ENCODE results near the gene SIGMAR1.
A peak's percentile ranks its signal among the peaks of the same experiment; 100 is the strongest.

Gene SIGMAR1

DNA sequence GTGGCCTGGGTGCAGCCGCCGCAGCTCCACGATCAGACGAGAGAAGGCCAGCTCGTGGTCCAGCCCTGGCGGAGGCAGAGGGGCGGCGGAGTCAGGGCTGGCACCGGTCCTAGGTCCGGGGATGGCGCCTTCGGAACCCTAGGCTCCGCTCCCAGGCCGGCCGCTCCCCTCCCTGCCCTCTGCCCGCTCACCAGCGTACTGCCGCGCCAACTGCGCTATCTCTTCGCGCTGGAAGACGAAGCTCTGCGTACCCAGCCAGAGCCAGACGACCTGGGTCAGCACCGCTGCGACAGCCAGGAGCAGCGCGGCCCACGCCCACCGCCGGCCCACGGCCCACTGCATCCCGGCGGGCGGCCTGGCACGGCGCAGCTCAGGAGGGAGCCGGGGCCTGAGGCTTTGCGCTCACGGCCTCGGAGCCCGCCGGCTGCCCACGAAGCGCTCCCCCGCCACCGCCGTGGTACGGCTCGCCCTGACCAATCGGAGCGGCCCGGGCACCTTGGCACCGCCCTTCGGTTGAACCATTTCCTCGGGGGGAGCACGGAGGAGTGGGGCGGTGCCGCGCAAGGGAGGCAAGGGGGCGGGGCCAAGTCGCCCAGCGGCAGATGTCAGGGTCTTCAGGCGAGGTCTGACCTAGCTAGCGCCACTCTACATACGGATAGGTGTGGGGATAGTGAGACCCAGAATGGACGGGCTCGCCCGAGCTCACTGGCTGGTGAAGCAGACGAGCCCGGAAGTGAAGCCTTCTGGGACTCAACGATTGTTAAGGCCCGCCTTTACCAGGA lies at the start of gene SIGMAR1:
Gene SIGMAR1, minus strand, starts transcription at position 432 of the 782 bp plus-strand sequence. Its CDS starts 90 bp downstream, at position 342.
- ATAC-seq (replicated peaks; ENCODE audit: extremely low read depth, poor library complexity, severe bottlenecking) (peak; percentile 92), DNase-seq (ENCODE audit: low spot score in 2 of 2) (peak; percentile 90 to 91)
- Mint-ChIP-seq H3K9me3 (no peaks in the 10 kb centered on the region), H3K4me1 (peaks cover 37% of the 10 kb centered on the region), H3K36me3 (ENCODE audit: insufficient read depth) (peaks cover 11% of the 10 kb centered on the region), H3K27ac (ENCODE audit: low read depth) (peak within 1 kb of the TSS; percentile 98), H3K4me3 (peak within 1 kb of the TSS; percentile 85), H3K27me3 (no peaks in the 10 kb centered on the region)

DNA sequence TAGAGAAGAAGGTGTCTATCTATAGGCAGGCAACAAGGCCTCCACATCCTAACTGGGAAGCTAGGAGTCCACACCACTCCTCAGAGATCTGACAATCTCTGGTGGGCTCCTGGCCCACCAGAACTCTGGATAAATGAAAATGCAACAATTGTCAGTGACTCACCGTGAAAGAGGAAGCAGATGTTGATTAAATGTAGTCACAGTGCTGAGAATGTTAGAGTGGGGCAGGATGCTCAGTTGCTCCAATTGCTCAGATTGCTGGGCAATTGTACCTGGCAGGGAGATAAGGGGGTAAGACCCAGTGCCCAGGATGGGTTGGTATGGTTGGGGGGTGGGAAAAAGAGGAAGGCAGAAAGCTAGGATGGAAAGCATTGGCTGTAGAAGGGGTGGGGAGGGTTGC lies 49.1 kb upstream of the SIGMAR1 start:
- DNase-seq (ENCODE audit: low spot score in 2 of 2) (no peak), ATAC-seq (replicated peaks; ENCODE audit: extremely low read depth, poor library complexity, severe bottlenecking) (no peak)
- Mint-ChIP-seq H3K27ac (ENCODE audit: low read depth) (no peak overlapping the region), H3K4me3 (no peak overlapping the region), H3K4me1 (no peaks in the 10 kb centered on the region), H3K36me3 (ENCODE audit: insufficient read depth) (no peaks in the 10 kb centered on the region), H3K27me3 (peaks cover 22% of the 10 kb centered on the region), H3K9me3 (no peaks in the 10 kb centered on the region)

DNA sequence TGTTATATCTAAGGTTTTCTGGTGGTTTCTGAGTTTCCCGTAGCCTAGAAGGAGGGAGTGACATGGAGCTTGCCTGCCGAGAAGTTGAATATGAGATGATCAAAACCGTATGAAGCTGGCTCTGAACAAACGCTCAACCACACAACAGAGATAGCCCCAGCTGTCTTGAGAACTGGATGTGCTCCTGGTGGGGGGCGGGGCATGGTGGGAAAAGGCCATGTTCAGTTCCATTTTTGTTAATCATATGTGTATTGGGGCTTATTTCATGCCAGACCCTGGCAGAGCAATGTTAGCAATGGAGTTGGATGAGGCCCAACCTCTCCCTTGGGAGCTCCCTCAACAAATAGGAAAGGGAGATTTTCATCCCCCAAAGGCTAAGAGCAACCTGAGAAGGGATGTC lies 48.6 kb upstream of the SIGMAR1 start:
- no peak overlapping the region for H3K27ac Mint-ChIP-seq (ENCODE audit: low read depth)
- no peak for ATAC-seq (replicated peaks; ENCODE audit: extremely low read depth, poor library complexity, severe bottlenecking)
- no peak for DNase-seq (ENCODE audit: low spot score in 2 of 2)
- no peaks in the 10 kb centered on the region for H3K9me3 Mint-ChIP-seq
- H3K27me3 Mint-ChIP-seq: peaks cover 22% of the 10 kb centered on the region
- no peak overlapping the region for H3K4me3 Mint-ChIP-seq
- H3K4me1 Mint-ChIP-seq: no peaks in the 10 kb centered on the region
- H3K36me3 Mint-ChIP-seq (ENCODE audit: insufficient read depth): no peaks in the 10 kb centered on the region

- Mint-ChIP-seq H3K36me3 (ENCODE audit: insufficient read depth) (no peaks in the 10 kb centered on the region), H3K27me3 (peaks cover 22% of the 10 kb centered on the region), H3K9me3 (no peaks in the 10 kb centered on the region), H3K4me3 (no peak overlapping the region), H3K4me1 (no peaks in the 10 kb centered on the region), H3K27ac (ENCODE audit: low read depth) (no peak overlapping the region)
- ATAC-seq (replicated peaks; ENCODE audit: extremely low read depth, poor library complexity, severe bottlenecking): no peak
- no peak for DNase-seq (ENCODE audit: low spot score in 2 of 2)
These were observed 48.0 kb upstream of the SIGMAR1 start for GRCh38 chr9:34685591-34685990.

- DNase-seq (ENCODE audit: low spot score in 2 of 2) (no peak), ATAC-seq (replicated peaks; ENCODE audit: extremely low read depth, poor library complexity, severe bottlenecking) (no peak)
- Mint-ChIP-seq H3K4me3 (no peak overlapping the region), H3K4me1 (no peaks in the 10 kb centered on the region), H3K36me3 (ENCODE audit: insufficient read depth) (no peaks in the 10 kb centered on the region), H3K9me3 (no peaks in the 10 kb centered on the region), H3K27me3 (peaks cover 18% of the 10 kb centered on the region), H3K27ac (ENCODE audit: low read depth) (no peak overlapping the region)
These were observed 47.2 kb upstream of the SIGMAR1 start for GRCh38 chr9:34684816-34685215.

DNA sequence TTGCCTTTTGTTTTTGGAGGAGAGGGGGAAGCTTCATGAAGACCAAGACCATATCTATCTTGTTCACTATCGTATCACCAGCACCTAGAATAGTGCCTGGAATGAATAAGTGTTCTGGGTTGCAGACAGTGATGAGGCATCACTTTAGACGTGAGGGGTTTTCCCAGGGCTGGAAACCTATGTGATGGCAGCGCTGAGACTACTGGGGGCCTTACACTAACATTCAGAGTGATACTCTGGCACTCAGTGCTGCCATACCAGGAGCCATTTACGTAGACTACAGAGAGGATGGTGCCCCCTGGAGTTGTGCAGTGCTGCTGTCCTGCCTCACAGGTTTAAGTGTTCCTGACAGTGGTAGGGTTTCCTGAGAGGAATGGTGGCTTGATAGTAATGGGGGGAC lies 46.6 kb upstream of the SIGMAR1 start:
- Mint-ChIP-seq H3K27ac (ENCODE audit: low read depth) (no peak overlapping the region), H3K9me3 (no peaks in the 10 kb centered on the region), H3K36me3 (ENCODE audit: insufficient read depth) (no peaks in the 10 kb centered on the region), H3K4me3 (no peak overlapping the region), H3K27me3 (peaks cover 11% of the 10 kb centered on the region), H3K4me1 (no peaks in the 10 kb centered on the region)
- DNase-seq (ENCODE audit: low spot score in 2 of 2) (no peak), ATAC-seq (replicated peaks; ENCODE audit: extremely low read depth, poor library complexity, severe bottlenecking) (no peak)

DNA sequence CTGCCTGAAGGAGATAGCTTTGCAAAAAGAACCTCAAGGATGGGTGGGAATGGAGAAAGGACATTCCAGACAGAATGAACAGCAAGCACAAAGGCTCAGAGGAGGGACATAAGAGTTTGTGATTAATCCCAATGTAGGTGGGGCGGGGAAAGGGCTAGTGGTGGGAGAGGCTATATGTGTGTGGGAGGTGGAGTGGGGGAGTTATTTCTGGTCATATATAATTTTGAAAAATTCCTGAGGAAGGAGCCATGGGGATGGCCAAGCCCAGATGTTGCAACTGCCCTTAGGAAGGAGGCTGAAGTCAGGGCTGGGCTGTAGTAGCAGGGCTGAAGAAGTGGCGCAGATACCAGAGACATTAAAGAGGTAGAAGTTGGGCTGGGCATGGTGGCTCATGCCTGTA lies 38.3 kb upstream of the SIGMAR1 start:
- Mint-ChIP-seq H3K9me3 (no peaks in the 10 kb centered on the region), H3K4me1 (no peaks in the 10 kb centered on the region), H3K27ac (ENCODE audit: low read depth) (no peak overlapping the region), H3K36me3 (ENCODE audit: insufficient read depth) (no peaks in the 10 kb centered on the region), H3K27me3 (no peaks in the 10 kb centered on the region), H3K4me3 (no peak overlapping the region)
- ATAC-seq (replicated peaks; ENCODE audit: extremely low read depth, poor library complexity, severe bottlenecking) (no peak), DNase-seq (ENCODE audit: low spot score in 2 of 2) (no peak)

GRCh38 chr9:34675048-34675714 lies 37.6 kb upstream of the SIGMAR1 start:
- no peaks in the 10 kb centered on the region for H3K36me3 Mint-ChIP-seq (ENCODE audit: insufficient read depth)
- no peaks in the 10 kb centered on the region for H3K4me1 Mint-ChIP-seq
- H3K27ac Mint-ChIP-seq (ENCODE audit: low read depth): no peak overlapping the region
- ATAC-seq (replicated peaks; ENCODE audit: extremely low read depth, poor library complexity, severe bottlenecking) (no peak), DNase-seq (ENCODE audit: low spot score in 2 of 2) (no peak)
- H3K9me3 Mint-ChIP-seq: no peaks in the 10 kb centered on the region
- H3K4me3 Mint-ChIP-seq: no peak overlapping the region
- no peaks in the 10 kb centered on the region for H3K27me3 Mint-ChIP-seq

DNA sequence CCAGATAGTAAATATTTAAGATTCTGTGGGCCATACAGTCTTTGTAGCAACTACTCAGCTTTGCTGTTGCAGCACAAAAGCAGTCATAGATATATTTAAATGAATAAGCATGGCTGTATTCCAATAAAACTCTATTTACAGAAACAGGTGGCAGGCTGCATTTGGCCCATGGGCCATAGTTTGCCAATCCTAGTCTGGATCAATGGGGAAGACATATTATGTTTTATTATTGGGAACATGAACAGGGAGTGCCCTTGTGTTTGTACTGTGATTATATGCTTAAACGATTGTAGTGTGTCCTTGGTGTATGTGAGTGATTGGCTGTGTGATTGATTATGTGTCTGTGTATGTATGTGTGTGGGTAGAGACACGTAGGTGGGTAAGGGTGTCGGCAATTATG lies 36.9 kb upstream of the SIGMAR1 start:
- Mint-ChIP-seq H3K4me3 (no peak overlapping the region), H3K9me3 (peaks cover 1% of the 10 kb centered on the region), H3K27me3 (no peaks in the 10 kb centered on the region), H3K27ac (ENCODE audit: low read depth) (no peak overlapping the region), H3K36me3 (ENCODE audit: insufficient read depth) (no peaks in the 10 kb centered on the region), H3K4me1 (no peaks in the 10 kb centered on the region)
- DNase-seq (ENCODE audit: low spot score in 2 of 2) (no peak), ATAC-seq (replicated peaks; ENCODE audit: extremely low read depth, poor library complexity, severe bottlenecking) (no peak)

DNA sequence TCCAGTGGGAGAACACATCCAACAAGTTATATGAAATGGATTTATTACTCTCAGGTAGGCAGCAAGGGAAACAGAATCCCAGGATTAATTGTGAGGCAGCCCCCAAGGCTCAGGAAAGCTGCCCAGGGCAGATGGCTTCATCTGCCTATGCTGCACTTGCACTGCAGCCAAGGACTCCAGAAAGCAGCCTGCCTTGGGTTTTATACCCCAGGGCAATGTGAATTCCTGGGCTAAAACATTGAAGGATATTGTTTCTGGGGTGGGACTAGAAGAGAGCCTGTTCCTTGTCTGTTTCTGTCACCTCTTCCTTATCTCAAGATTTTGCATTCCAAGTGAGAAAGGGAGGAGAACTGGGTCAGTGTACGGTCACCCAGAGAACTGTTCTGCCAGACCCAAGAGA lies 33.7 kb upstream of the SIGMAR1 start:
- Mint-ChIP-seq H3K27me3 (no peaks in the 10 kb centered on the region), H3K4me1 (peaks cover 5% of the 10 kb centered on the region), H3K9me3 (peaks cover 6% of the 10 kb centered on the region), H3K36me3 (ENCODE audit: insufficient read depth) (no peaks in the 10 kb centered on the region), H3K27ac (ENCODE audit: low read depth) (no peak overlapping the region), H3K4me3 (no peak overlapping the region)
- ATAC-seq (replicated peaks; ENCODE audit: extremely low read depth, poor library complexity, severe bottlenecking): no peak
- DNase-seq (ENCODE audit: low spot score in 2 of 2): no peak

- Mint-ChIP-seq H3K36me3 (ENCODE audit: insufficient read depth) (peaks cover 8% of the 10 kb centered on the region), H3K27me3 (no peaks in the 10 kb centered on the region), H3K4me3 (no peak overlapping the region), H3K4me1 (peaks cover 14% of the 10 kb centered on the region), H3K27ac (ENCODE audit: low read depth) (no peak overlapping the region), H3K9me3 (peaks cover 6% of the 10 kb centered on the region)
- no peak for ATAC-seq (replicated peaks; ENCODE audit: extremely low read depth, poor library complexity, severe bottlenecking)
- no peak for DNase-seq (ENCODE audit: low spot score in 2 of 2)
These were observed 32.4 kb upstream of the SIGMAR1 start for GRCh38 chr9:34669809-34670562.

- peak; percentile 76 to 85 for DNase-seq (ENCODE audit: low spot score in 2 of 2)
- H3K36me3 Mint-ChIP-seq (ENCODE audit: insufficient read depth): peaks cover 8% of the 10 kb centered on the region
- no peaks in the 10 kb centered on the region for H3K27me3 Mint-ChIP-seq
- peak overlapping the region; percentile 88 for H3K27ac Mint-ChIP-seq (ENCODE audit: low read depth)
- peaks cover 40% of the 10 kb centered on the region for H3K4me1 Mint-ChIP-seq
- peak; percentile 80 for ATAC-seq (replicated peaks; ENCODE audit: extremely low read depth, poor library complexity, severe bottlenecking)
- peaks cover 6% of the 10 kb centered on the region for H3K9me3 Mint-ChIP-seq
- peak overlapping the region; percentile 83 for H3K4me3 Mint-ChIP-seq
These were observed 28.0 kb upstream of the SIGMAR1 start for GRCh38 chr9:34665381-34666250.
